ENCODE data around the gene CRISP1.
"Not testable (repeated sequence)": the region's sequence is repeated elsewhere in the genome, so short reads cannot be mapped to it uniquely, and the experiment has no call there.

Gene CRISP1

DNA sequence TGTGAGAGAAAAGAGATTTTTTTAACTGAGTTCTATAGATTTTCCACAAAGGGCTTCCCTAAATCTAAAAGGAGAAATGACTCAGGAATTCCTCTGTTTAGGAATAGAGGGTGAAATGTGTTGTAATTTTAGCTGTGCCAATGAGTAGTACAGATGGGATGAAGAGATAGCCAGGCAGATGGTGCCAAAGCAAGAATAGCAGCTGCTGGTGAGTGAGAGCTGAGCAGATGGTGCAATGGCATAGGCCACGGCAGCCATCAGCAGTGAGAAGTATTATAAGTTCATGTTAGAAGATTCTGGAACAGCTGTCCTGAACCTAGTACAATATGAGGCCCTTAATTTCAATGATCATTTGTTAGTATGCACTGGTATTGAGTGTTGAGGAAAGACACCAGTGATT lies 40.2 kb upstream of the CRISP1 start:
- in situ Hi-C loops (cut with MboI; ENCODE audit: low pct_unique_long_range_greater_than_20kb, low sequenced_read_pairs, unreplicated experiment), result no loop called here
- TF ChIP-seq, protein P1, sequence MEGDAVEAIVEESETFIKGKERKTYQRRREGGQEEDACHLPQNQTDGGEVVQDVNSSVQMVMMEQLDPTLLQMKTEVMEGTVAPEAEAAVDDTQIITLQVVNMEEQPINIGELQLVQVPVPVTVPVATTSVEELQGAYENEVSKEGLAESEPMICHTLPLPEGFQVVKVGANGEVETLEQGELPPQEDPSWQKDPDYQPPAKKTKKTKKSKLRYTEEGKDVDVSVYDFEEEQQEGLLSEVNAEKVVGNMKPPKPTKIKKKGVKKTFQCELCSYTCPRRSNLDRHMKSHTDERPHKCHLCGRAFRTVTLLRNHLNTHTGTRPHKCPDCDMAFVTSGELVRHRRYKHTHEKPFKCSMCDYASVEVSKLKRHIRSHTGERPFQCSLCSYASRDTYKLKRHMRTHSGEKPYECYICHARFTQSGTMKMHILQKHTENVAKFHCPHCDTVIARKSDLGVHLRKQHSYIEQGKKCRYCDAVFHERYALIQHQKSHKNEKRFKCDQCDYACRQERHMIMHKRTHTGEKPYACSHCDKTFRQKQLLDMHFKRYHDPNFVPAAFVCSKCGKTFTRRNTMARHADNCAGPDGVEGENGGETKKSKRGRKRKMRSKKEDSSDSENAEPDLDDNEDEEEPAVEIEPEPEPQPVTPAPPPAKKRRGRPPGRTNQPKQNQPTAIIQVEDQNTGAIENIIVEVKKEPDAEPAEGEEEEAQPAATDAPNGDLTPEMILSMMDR (IDR thresholded peaks at IDR 0.05; ENCODE audit: extremely low read depth, insufficient read depth, missing control alignments), result no peak
- no peak for DNase-seq (ENCODE audit: low spot score)

DNA sequence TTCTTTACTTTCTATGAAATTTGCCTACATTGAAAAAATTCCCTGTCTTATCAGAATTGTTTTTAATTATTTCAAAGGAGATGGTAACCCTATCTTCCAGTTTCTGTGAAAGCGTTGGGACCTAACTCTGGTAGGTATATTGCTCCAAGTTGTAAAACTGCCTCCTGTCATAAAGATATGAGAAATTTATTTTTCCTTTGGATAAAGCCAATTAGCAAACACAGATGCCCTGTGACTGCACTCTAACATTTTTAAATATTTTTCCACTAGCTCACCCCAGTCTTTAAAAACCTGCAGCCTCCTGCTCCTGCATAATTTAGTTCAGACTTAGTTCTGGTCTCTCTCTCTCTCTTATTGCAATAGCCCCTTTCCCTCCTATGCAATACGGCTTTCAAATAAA lies 39.0 kb upstream of the CRISP1 start:
- in situ Hi-C loops (cut with MboI; ENCODE audit: low pct_unique_long_range_greater_than_20kb, low sequenced_read_pairs, unreplicated experiment), result no loop called here
- DNase-seq (ENCODE audit: low spot score), result no peak
- TF ChIP-seq, protein P1 (IDR thresholded peaks at IDR 0.05; ENCODE audit: extremely low read depth, insufficient read depth, missing control alignments), result no peak

DNA sequence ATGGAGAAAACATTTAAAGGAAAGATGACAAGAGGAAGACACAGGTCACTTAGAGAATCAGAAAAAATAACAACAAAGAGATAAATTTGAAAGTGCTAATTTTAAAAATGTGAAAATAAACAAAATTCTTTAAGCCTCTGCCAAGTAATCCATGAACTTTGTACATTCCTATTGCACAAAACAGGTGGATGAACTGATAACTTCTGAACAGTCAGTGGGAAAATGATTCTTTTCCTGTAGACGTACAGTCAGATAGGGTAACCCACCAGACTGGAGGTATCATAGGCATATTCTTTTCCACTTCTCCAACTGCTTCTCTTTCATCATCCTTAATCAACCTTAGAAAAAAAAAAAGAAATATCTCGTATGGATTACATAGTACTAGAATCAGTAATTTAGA lies 36.5 kb upstream of the CRISP1 start:
- in situ Hi-C loops (cut with MboI; ENCODE audit: low pct_unique_long_range_greater_than_20kb, low sequenced_read_pairs, unreplicated experiment), result no loop called here
- TF ChIP-seq, protein P1 (IDR thresholded peaks at IDR 0.05; ENCODE audit: extremely low read depth, insufficient read depth, missing control alignments), result no peak
- no peak for DNase-seq (ENCODE audit: low spot score)

DNA sequence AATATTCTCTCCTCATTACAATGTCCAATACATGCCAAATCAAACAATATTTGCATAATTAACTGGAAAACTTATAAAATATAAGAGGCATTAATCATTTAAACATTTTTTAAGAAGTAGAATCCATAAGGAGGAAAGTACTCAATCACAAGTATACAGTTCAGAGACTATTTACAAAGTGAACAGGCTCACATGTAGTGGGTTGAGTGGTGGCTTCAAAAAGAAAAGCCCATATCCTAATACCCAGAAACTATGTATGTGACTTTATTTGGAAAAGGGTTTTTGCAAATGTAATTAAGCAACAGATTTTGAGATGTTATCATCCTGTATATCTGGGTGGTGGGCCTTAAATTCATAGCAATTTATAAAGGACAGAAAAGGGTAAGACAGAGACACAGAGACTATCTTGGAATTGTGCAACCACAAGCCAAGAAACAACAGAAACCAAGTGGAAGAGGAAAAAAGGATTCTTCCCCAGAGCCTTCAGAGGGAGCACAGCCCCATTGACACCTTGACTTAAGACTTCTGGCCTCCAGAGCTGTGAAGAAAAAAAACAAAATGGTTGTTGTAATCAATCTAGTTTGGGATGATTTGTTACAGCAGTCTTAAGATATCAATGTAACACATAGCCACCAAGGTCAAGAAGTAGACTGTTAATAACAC lies 32.7 kb upstream of the CRISP1 start:
- DNase-seq (ENCODE audit: low spot score), result no peak
- in situ Hi-C loops (cut with MboI; ENCODE audit: low pct_unique_long_range_greater_than_20kb, low sequenced_read_pairs, unreplicated experiment), result no loop called here
- TF ChIP-seq, protein P1 (IDR thresholded peaks at IDR 0.05; ENCODE audit: extremely low read depth, insufficient read depth, missing control alignments), result no peak

DNA sequence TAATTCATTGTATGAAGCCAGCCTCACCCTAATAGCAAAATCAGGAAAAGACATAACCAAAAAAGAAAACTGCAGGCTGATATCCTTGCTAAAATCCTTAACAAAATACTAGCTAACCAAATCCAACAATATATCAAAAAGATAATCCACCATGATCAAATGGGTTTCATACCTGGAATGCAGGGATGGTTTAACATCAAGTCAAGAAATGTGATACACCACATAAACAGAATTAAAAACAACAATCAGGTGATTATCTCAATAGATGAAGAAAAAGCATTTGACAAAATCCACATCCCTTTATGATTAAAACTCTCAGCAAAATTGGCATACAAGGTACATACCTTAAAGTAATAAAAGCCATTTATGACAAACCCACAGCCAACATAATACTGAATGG lies 29.2 kb upstream of the CRISP1 start:
- in situ Hi-C loops (cut with MboI; ENCODE audit: low pct_unique_long_range_greater_than_20kb, low sequenced_read_pairs, unreplicated experiment); DNase-seq (ENCODE audit: low spot score): not testable (repeated sequence)

DNA sequence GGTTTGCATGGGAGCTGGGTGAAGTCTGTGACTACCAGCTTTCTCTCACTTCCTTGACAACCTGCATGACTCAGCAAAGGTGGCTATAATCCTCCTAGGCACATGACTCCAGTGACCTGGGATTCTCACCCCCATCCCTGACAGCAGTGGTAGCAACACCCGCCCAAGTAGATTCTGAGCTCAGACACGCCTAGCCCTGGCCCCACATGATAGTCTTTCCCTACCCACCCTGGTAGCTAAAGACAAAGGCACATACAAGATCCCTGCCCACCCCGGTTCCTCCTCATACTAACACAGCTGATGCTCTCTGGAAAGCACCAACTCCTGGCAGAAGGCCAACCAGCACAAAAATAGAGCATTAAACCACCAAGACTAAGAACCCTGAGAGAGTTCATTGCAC lies 25.9 kb upstream of the CRISP1 start:
- TF ChIP-seq, protein P1 (IDR thresholded peaks at IDR 0.05; ENCODE audit: extremely low read depth, insufficient read depth, missing control alignments), result no peak
- DNase-seq (ENCODE audit: low spot score), result no peak
- in situ Hi-C loops (cut with MboI; ENCODE audit: low pct_unique_long_range_greater_than_20kb, low sequenced_read_pairs, unreplicated experiment), result no loop called here

DNA sequence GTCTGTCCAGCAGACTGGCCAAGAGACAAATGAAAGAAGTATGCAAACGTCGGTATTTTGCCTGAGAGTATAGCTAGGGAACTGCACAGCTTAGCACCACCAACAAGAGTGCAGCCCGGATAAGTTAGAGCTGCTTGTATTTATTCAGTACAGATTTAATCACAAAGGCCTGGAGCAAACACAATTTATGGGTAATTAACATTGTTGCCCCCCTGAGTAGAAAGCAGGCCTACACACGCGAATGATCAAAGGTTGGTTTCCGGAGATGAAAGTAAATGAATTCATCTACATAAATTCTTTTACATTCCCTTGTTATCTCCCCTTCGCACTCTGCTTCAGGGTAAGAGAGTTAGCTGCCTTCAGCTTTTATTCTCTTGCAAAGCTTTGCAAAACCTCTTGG lies 24.7 kb upstream of the CRISP1 start:
- in situ Hi-C loops (cut with MboI; ENCODE audit: low pct_unique_long_range_greater_than_20kb, low sequenced_read_pairs, unreplicated experiment), result no loop called here
- TF ChIP-seq, protein P1 (IDR thresholded peaks at IDR 0.05; ENCODE audit: extremely low read depth, insufficient read depth, missing control alignments), result no peak

More for the DNA sequence above, 24.7 kb upstream of the CRISP1 start:
- no peak for DNase-seq (ENCODE audit: low spot score)

Measured in GM13977 (cell line).